Calu3 (cell line): ENCODE measurements around the gene SYTL4. TPM values are rescaled to one million over a fixed set of nuclear protein-coding genes. Genes with fewer than 3 reads are reported as not detected.

ENCODE experiments used
- BruUV-seq: library from RNA; stranded (reverse); fragments of 400-500 nt; replicated peaks from 2 replicates; lab custom pipeline; 2021; lab: Mats Ljungman, UMichigan
- CTCF ChIA-PET: fragments of 300-600 bp; sonication (Branson Sonifier 250); formaldehyde crosslinking; loops from one replicate; lab custom pipeline; 2022; ENCODE audit warnings: antibody characterized with exemption; lab: Charles Lee
- DNase-seq: peaks from one replicate; pipeline ENCODE4 v3.0.0; 2022
- H3K27ac Mint-ChIP-seq: one replicate; pipeline ENCODE4 v1.8.0; 2022; ENCODE audit warnings: mixed read lengths; ENCODE audit not compliant: unreplicated experiment
- H3K27me3 Mint-ChIP-seq: one replicate; pipeline ENCODE4 v1.8.0; 2022; ENCODE audit warnings: mixed read lengths; ENCODE audit not compliant: unreplicated experiment
- H3K36me3 Mint-ChIP-seq: one replicate; pipeline ENCODE4 v1.8.0; 2022; ENCODE audit warnings: mild to moderate bottlenecking, moderate library complexity, mixed read lengths; ENCODE audit not compliant: insufficient read depth, unreplicated experiment
- H3K4me1 Mint-ChIP-seq: one replicate; pipeline ENCODE4 v1.8.0; 2022; ENCODE audit warnings: mild to moderate bottlenecking, low read depth, mixed read lengths; ENCODE audit not compliant: unreplicated experiment
- H3K4me3 Mint-ChIP-seq: one replicate; pipeline ENCODE4 v1.8.0; 2022; ENCODE audit warnings: mild to moderate bottlenecking, low read depth, moderate library complexity, mixed read lengths; ENCODE audit not compliant: unreplicated experiment
- H3K9me3 Mint-ChIP-seq: one replicate; pipeline ENCODE4 v1.8.0; 2022; ENCODE audit warnings: low read depth, mixed read lengths; ENCODE audit not compliant: unreplicated experiment
- intact Hi-C: fragments of 100-400 bp; cut with micrococcal nuclease; formaldehyde crosslinking; loops from one replicate; pipeline ENCODE4 v1.10.0; 2022; ENCODE audit not compliant: unreplicated experiment
- total RNA-seq: library from RNA; stranded (reverse); gene quantifications from 2 replicates; pipeline ENCODE4 v1.2.3, GENCODE V29; 2022
- TF ChIP-seq, protein P1 (sequence below): fragments of 200-600 bp; IDR thresholded peaks from one replicate; pipeline ENCODE4 v1.8.0; 2022; ENCODE audit warnings: antibody characterized with exemption; ENCODE audit not compliant: unreplicated experiment

The SYTL4 gene
- total RNA-seq, 1 experiment from 2014 or later, result 17.3 TPM

DNA sequence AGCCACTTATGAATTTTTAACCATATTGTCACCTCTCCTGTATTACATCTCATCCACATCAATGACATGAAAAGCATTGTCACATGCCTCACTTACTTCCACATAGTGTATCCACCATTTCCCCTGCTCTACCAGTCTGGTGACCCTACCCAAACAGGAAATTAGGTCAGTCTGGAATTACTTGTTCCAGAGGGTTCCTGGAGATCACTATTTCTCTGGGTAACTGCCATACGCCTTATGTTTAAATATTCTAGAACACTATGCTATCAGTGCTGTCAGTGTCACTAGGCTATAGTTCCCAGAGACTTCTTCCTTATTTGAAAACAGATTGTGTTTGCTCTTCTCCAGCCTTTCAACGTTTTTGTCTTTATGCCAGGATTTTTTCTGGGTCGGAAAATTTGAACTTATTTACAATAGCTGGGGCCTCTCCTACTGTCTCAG, 73.0 kb downstream of the SYTL4 start:
- Mint-ChIP-seq H3K27ac (no peak overlapping the region), H3K4me3 (no peak overlapping the region), H3K9me3 (no peaks in the 10 kb centered on the region), H3K27me3 (no peaks in the 10 kb centered on the region), H3K4me1 (peaks cover 31% of the 10 kb centered on the region), H3K36me3 (peaks cover 5% of the 10 kb centered on the region)
- CTCF ChIA-PET, result interaction anchor here (1.0 kb wide), 1 partner anchor 12 kb away, joined by 11 read pairs; no protein-coding TSS in a partner anchor
- TF ChIP-seq, protein P1, sequence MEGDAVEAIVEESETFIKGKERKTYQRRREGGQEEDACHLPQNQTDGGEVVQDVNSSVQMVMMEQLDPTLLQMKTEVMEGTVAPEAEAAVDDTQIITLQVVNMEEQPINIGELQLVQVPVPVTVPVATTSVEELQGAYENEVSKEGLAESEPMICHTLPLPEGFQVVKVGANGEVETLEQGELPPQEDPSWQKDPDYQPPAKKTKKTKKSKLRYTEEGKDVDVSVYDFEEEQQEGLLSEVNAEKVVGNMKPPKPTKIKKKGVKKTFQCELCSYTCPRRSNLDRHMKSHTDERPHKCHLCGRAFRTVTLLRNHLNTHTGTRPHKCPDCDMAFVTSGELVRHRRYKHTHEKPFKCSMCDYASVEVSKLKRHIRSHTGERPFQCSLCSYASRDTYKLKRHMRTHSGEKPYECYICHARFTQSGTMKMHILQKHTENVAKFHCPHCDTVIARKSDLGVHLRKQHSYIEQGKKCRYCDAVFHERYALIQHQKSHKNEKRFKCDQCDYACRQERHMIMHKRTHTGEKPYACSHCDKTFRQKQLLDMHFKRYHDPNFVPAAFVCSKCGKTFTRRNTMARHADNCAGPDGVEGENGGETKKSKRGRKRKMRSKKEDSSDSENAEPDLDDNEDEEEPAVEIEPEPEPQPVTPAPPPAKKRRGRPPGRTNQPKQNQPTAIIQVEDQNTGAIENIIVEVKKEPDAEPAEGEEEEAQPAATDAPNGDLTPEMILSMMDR, result no peak
- BruUV-seq, result no TSS peak
- no peak for DNase-seq
- intact Hi-C loops, result no loop called here

GRCh38 chrX:100654261-100654660, 77.7 kb downstream of the SYTL4 start:
- Mint-ChIP-seq H3K27me3 (no peaks in the 10 kb centered on the region), H3K4me3 (no peak overlapping the region), H3K4me1 (peaks cover 57% of the 10 kb centered on the region), H3K27ac (no peak overlapping the region), H3K36me3 (peaks cover 20% of the 10 kb centered on the region), H3K9me3 (no peaks in the 10 kb centered on the region)
- CTCF ChIA-PET, result interaction anchor here (0.6 to 1.3 kb wide), 4 partner anchors 18 to 167 kb away, joined by 3 to 6 read pairs (median 4); partner anchors contain the start of gene TSPAN6
- no TSS peak for BruUV-seq
- peak; percentile 19 for DNase-seq
- intact Hi-C loops, result no loop called here
- TF ChIP-seq, protein P1, result no peak

- no peak overlapping the region for H3K27ac Mint-ChIP-seq
- intact Hi-C loops, result no loop called here
- no peaks in the 10 kb centered on the region for H3K27me3 Mint-ChIP-seq
- H3K4me1 Mint-ChIP-seq, result peaks cover 56% of the 10 kb centered on the region
- no TSS peak for BruUV-seq
- CTCF ChIA-PET, result no interaction called here
- H3K9me3 Mint-ChIP-seq, result no peaks in the 10 kb centered on the region
- DNase-seq, result no peak
- H3K36me3 Mint-ChIP-seq, result peaks cover 17% of the 10 kb centered on the region
- no peak overlapping the region for H3K4me3 Mint-ChIP-seq
- TF ChIP-seq, protein P1, result no peak
Measured at GRCh38 chrX:100652266-100652665, 79.7 kb downstream of the SYTL4 start.

GRCh38 chrX:100650841-100651240, 81.1 kb downstream of the SYTL4 start:
- Mint-ChIP-seq H3K9me3 (no peaks in the 10 kb centered on the region), H3K27ac (no peak overlapping the region), H3K4me3 (no peak overlapping the region), H3K27me3 (no peaks in the 10 kb centered on the region), H3K36me3 (peaks cover 22% of the 10 kb centered on the region), H3K4me1 (peaks cover 63% of the 10 kb centered on the region)
- TF ChIP-seq, protein P1, result no peak
- intact Hi-C loops, result no loop called here
- DNase-seq, result no peak
- CTCF ChIA-PET, result no interaction called here
- no TSS peak for BruUV-seq
